HG03354 (cell line): ENCODE data around the gene TRPM2.

ENCODE experiments used
- ATAC-seq: cut with Tn5 transposase; IDR thresholded peaks from one replicate; pipeline ENCODE4 v1.9.1; 2021; ENCODE audit warnings: mild to moderate bottlenecking; ENCODE audit not compliant: unreplicated experiment, poor library complexity, severe bottlenecking

TRPM2 gene

DNA sequence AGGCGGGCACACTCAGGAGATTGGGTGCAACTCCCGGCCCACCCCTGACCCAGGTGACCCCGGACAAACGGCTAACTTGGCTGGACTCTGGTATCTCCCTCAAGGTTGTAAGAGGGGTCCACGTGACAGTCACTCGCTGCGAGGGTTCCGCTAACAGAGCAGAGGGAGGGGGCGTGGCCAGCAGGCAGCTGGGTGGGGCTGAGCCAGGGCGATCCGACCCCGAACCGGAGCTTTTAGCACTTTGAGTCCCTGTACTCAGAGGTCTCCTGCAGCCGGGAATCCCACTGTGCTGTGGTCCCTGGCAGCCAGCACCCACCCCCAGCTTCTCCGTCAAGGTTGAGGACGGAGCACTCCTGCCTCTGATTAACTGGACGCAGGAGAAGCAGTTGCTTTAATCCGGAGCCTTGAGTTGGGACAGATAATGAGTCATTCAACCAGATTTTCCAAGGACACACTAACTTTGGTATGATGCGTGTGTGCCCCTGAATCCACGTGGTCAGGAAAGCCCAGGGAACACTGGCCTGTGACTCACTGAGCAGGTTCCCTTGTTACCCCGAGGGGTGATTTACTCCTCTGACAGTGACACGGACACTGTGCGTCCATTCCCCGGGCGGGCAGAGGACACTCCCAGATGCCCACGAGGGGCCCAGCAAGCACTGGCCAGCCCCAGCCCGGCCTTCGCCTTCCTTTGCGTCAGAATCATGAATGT is 16.8 kb downstream of the TRPM2 start:
- no peak for ATAC-seq

GRCh38 chr21:44370786-44371410 is 17.5 kb downstream of the TRPM2 start:
- no peak for ATAC-seq

GRCh38 chr21:44371596-44371995 is 18.2 kb downstream of the TRPM2 start:
- ATAC-seq: no peak

GRCh38 chr21:44372616-44373015 is 19.2 kb downstream of the TRPM2 start:
- ATAC-seq: no peak

DNA sequence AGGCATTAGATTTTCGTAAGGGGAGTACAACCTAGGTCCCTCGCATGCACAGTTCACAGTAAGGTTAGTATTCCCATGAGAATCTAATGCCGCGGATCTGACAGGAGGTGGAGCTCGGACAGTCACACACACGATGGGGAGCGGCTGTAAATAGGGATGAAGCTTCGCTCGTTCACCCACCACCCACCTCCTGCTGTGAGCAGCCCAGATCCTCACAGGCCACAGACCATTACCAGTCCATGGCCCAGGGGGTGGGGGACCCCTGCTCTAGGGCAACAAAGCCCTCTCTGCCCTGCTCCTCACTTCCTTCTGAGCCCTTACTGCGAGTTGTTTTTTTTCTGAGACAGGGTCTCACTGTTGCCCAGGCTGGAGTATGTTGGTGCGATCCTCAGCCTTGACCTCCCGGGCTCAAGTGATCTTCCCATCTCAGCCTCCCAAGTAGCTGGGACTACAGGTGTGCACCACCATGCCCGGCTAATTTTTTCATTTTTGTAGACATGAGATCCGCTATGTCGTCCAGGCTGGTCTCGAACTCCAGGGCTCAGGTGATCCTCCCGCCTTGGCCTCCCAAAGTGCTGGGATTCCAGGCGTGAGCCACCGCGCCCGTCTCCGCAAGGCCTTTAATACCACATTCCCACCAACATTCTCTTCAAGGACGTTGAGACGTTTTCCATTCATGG is 21.3 kb downstream of the TRPM2 start:
- no peak for ATAC-seq

DNA sequence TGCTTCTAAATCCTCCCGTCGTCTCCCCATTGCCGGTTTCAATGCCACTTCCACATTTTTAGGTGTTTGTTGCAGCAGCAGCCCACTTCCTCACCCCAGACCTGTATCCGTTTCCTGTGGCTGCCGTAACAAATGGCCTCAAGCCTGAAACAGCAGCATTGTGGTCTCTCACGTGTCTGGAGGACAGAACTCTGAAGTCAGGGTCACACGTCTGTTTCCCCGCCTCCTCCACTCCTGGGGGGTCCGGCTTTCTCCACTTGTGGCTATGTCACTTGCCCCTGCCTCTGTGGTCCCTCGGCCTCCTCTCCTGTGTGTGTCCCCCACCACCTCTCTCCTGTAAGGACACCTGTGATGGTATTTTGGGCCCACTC is 21.8 kb downstream of the TRPM2 start:
- ATAC-seq: no peak

DNA sequence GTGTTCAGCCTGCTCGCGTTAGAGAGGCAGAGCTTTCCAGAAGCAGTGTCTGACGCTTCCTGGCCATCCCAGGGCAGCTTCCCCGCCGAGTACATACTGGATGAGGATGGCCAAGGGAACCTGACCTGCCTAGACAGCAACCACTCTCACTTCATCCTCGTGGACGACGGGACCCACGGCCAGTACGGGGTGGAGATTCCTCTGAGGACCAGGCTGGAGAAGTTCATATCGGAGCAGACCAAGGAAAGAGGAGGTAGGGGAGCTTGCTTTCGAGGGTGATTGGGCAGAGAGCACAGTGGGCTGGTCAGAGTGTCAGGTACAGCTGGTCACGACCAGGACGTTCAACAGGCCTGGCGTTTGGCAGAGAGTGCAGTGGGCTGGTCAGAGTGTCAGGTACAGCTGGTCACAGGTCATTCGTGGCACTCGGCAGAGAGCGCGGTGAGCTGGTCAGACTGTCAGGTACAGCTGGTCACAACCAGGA is 22.4 kb downstream of the TRPM2 start:
- ATAC-seq: no peak

DNA sequence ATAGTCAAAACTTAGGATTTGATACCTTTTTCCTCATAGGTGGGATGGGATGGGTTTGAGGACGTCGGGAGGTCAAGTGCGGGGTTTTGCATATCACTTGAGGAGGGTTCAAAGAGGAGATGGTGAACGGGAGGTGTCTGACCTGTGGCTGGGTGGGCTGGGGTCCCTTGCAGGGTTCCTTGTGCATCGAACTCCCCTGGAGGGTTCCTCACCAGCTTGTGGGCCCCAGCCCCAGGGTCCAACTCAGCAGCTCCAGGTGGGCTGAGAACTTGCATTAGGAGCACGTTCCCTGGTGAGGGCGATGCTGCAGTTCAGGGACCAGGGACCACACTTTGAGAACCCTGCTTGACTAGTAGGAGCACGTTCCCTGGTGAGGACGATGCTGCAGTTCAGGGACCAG is 23.2 kb downstream of the TRPM2 start:
- ATAC-seq: no peak

DNA sequence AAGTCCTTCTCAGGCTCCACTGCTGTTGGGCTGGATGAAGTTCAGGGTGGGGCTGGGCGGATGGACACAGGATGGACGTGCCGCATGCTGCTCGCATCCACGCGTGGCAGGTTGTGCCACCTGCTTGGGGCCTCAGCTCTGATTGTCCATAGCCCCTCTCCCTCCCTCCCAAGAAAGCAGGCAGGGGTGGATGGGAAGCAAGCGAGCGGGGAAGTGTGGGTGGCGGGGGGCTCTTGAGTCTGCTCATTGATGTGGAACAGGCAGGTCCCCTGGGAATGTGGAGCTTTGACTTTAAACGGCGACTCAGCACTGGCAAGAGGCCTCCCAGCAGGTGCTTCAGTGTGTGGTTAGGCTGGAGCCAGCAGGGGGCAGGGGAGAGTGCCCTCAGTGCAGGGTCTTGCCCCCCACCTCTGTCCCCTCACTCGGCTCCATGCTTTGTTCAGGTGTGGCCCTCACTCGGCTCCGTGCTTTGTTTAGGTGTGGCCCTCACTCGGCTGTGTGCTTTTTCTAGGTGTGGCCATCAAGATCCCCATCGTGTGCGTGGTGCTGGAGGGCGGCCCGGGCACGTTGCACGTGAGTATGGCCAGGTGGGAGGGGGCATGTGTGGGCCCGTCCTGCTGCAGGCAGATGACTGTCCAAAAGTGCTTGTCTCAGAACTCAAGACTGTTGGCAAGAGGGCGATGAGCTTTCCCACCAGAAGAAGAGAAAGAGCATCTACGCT is 23.9 kb downstream of the TRPM2 start:
- no peak for ATAC-seq

GRCh38 chr21:44377922-44378645 is 24.7 kb downstream of the TRPM2 start:
- ATAC-seq: no peak

DNA sequence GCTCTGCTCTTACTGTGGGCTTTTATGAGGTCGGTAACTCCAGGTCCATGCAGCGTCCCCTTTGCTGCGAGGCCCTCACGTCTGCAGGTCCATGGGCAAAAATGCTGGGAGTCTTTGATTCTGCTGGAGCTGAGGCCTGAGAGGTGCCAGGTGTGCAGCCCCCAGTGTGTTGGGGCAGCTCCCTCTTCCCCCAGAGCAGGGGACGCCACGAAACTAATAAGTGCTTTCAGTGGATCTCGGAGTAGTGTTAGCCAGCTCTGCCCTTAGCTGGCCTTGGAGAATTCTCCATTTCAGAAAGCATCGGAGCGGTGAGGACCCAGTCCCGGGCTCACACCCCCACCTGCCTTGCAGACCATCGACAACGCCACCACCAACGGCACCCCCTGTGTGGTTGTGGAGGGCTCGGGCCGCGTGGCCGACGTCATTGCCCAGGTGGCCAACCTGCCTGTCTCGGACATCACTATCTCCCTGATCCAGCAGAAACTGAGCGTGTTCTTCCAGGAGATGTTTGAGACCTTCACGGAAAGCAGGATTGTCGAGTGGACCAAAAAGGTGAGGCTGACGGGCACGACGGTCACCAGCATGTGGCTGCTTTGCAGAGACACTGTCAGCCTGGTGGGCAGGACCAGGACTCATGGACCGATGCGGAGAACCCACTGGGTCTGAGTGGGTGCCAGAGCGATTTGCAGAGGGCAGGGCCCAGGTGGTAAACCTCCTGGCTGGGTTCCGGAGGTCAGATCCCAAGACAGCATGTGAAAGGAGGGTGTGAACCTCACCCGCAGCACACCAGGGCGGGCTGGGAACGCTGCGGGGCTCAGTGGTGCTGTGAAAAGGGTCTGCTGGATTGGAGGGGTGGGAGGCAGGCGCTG is 25.5 kb downstream of the TRPM2 start:
- no peak for ATAC-seq

- ATAC-seq: no peak
Observed at GRCh38 chr21:44379515-44379848, 26.1 kb downstream of the TRPM2 start.

DNA sequence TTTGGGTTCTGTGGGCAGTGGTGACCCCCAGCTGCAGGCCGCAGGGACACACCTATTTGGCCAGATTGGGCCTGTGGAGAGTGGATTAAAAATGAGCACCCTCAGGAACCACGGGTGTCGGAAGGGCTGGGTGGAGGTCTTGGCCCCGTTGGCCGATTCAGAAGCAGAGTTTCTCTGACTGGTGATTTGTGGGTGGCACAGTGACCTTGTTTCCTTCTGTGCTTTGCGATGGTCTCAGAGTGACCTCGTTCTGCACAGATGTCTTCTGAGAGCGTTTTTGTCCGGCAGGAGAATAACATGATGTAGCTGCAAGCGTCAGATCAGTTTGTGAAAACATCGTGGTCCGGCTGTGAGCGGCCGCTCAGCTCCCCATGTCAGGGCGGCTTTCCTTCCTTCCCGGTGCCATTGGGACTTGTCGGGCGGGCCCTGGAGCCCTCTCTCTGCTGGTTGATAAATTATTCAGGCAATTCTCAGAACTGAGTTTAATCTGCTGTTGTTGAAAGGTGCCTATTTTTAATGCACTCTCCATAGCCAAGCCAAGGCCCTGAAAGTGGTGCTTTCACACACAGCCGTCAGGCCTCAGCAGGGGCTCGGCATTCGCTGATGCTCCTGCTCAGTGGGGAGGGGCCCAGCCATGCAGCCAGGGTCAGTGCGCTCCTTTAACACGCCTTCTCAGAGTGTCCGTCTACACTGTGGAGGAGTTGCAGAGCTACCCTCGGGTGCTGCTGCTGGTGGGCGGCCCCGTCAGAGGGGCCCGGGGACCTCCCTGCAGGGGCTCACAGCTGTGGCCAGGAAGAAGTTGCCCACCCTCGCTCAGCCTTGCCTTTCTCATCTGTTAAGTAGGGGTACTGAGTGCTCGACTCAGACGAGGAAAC is 26.8 kb downstream of the TRPM2 start:
- no peak for ATAC-seq

GRCh38 chr21:44380876-44381275 is 27.5 kb downstream of the TRPM2 start:
- ATAC-seq: no peak

DNA sequence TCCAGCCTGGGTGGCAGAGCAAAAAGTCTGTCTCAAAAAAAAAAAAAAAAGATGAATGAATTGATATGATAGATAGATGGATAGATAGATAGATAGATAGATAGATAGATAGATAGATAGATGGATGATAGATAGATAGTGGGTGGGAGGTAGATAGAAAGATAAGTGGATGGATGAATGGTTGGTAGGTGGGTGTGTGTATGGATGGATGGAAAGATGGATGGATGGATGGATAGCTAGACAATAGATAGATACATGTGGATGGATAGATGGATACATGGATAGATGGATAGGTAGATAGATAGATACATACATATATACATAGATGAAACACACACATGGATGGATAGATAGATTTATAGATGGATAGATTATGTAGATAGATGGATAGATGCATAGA is 28.5 kb downstream of the TRPM2 start:
- no peak for ATAC-seq

DNA sequence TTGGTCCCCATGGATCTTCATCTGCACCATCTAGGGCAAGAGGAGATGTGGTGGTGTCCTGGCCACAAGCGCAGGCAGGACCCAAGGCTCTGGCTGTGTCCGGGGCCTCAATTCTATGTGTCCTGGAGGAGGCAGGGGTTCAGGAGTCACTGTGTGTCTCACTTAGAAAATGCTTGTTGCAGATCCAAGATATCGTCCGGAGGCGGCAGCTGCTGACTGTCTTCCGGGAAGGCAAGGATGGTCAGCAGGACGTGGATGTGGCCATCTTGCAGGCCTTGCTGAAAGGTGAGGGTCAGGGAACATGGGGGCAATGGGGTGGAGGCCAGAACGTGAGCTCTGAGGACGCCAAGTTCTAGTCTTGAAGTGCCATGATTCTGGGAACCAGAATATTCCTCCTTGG is 29.1 kb downstream of the TRPM2 start:
- ATAC-seq: no peak

DNA sequence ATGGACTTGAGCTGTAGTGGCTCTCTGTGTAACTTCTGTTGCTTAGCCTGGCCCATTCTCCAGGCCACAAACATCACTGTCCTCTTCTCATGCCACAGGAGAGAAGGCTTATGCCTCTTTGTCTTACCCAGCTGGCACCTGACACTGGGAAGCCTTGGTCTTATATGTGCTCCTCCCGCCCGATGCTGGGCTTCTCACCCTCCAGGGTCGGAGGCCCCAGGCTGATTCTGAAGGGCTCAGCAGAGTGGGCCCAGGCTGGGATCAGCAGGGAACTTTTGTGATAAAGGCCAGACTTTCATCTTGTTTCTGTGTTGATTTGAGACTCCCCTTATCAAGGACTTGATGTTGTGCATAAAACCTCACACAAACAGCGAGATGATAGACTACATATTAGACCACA is 29.8 kb downstream of the TRPM2 start:
- no peak for ATAC-seq

GRCh38 chr21:44384968-44385367 is 31.5 kb downstream of the TRPM2 start:
- ATAC-seq: no peak
